ENCODE data around the gene CENPP.

CENPP gene

DNA sequence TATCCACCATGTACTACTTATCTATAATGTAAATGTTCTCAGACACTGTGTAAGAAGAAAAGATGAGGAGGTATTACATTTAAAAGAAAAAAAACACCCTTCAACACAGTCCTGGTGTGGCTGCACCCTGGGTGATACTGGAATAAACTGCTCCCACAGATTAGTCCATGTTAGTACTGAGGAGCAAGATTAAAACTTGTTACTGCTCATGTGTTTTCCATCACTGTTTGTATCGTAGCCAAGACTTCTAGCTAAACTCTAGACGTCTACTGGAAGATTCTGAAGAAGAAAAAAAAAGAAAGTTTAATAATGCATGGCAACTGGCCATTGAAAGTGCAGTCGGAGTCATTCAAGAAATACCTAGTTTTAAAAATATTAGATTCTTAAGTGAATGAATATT is 156.6 kb downstream of the CENPP start, which contains the start of gene ASPN:
TSS of gene ASPN (minus strand) at position 178 of the 400 bp plus-strand sequence.
- ATAC-seq (no peak), DNase-seq (no peak)
- no peak within 1 kb of the TSS for H3K4me3 Mint-ChIP-seq
- H3K27me3 Mint-ChIP-seq: no peaks in the 10 kb centered on the region
- peaks cover 6% of the 10 kb centered on the region for H3K4me1 Mint-ChIP-seq
- no peaks in the 10 kb centered on the region for H3K36me3 Mint-ChIP-seq (ENCODE audit: low read depth)
- H3K9me3 Mint-ChIP-seq: no peaks in the 10 kb centered on the region
- no peak within 1 kb of the TSS for H3K27ac Mint-ChIP-seq

DNA sequence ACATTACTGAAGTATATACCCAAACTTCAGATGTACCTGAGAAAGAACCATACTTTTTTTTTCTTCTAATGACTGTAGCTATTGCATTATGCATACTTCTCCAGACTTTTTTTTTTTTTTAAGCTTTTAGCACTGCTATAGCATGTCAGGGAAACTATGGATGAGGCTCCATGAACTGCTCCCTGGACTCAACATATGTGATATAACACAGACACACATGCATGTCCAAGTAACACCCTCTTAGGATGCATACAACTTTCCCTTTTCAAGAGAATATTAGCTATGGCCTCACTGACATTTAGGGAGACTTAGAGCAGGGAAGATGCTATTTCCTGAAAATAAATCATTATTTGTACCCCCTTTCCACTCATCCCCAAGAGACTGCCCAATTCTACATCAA is 157.1 kb downstream of the CENPP start:
- Mint-ChIP-seq H3K27me3 (no peaks in the 10 kb centered on the region), H3K36me3 (ENCODE audit: low read depth) (no peaks in the 10 kb centered on the region), H3K4me3 (no peak overlapping the region), H3K4me1 (peaks cover 6% of the 10 kb centered on the region), H3K27ac (no peak overlapping the region), H3K9me3 (no peaks in the 10 kb centered on the region)
- DNase-seq: no peak
- ATAC-seq: no peak

DNA sequence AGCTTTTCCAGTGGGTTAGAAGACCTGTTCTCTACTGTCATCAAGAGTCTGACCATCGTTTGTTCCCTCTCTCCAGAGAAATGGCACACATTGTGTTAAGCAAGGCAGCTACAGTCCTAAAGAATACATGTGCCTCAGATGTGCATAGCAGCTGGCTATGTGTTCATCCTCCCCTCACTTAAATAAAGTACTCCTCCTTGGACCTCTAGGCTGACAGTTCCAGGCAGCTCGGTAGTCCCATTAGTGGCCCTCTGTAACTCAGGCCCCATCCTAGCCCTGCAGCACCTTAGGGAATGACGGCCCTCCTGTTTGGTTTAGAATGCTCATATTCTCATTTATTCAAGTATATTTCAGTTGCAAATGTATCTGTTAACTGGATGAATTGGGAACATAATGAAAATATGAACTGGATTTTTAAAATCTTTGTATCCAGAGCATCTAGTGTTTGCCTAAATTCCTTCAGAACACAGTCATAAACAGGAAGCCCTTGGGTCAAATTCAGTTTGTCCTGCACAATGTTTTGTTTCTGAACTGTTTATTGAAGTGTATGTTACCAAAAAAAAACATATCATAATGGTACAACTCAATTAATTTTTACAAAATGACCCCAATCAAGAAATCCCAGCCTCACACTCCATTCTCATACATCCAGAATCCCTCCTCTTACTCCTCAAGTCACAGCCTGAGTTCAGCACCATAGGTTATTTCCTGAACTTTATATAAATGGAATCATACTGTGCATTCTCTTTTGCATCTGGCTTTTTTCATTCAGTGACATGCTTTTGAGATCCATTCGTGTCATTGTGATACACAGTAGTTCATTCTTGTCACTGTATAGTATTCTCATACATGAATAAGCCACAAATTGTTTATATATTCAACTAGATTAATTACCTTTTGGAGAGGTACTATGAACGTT is 158.1 kb downstream of the CENPP start:
- Mint-ChIP-seq H3K36me3 (ENCODE audit: low read depth) (no peaks in the 10 kb centered on the region), H3K27ac (no peak overlapping the region), H3K4me1 (peaks cover 6% of the 10 kb centered on the region), H3K27me3 (no peaks in the 10 kb centered on the region), H3K4me3 (no peak overlapping the region), H3K9me3 (no peaks in the 10 kb centered on the region)
- ATAC-seq (no peak), DNase-seq (no peak)

DNA sequence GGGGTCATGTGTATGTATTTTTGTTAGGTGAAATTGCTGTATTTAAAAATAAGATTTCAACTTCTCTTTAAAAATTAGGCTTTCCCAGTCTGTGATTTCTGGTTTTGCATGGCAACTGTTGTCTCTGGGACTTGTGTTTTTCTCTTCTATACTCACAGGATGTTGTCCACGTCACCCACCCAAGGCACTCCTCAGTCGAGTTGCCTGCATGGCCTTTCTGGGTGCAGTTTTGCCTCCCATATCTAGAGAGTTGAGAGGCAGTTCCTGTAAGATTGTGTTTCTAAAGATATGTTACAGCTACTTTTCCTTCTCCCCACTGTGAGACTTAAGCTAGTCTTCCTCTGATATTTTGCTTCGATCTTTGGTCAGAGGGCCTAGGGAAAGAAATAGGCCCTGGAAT is 158.8 kb downstream of the CENPP start:
- no peak for DNase-seq
- ATAC-seq: no peak
- H3K27ac Mint-ChIP-seq: no peak overlapping the region

DNA sequence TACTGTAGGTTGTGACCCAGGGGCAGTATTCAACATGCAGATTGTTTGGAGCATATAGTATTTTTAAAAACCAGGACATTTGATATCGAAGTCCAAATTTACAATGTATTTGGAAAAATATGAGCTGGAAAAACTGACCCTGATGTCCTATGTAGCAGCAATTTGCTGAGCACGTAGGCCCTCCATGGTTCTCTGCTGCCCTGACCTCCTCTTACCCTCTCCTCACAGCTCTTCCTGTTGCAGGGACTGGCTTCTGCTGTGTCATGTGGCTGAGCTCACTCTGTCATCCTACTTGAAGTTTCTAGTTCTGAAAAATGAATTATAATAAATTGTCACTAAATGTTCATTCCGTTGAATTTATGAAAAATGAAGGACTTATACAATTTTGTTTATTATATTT is 160.6 kb downstream of the CENPP start:
- DNase-seq (no peak), ATAC-seq (no peak)
- no peaks in the 10 kb centered on the region for H3K36me3 Mint-ChIP-seq (ENCODE audit: low read depth)
- H3K4me1 Mint-ChIP-seq: no peaks in the 10 kb centered on the region
- no peak overlapping the region for H3K4me3 Mint-ChIP-seq
- no peaks in the 10 kb centered on the region for H3K9me3 Mint-ChIP-seq
- no peaks in the 10 kb centered on the region for H3K27me3 Mint-ChIP-seq
- no peak overlapping the region for H3K27ac Mint-ChIP-seq

More for the DNA sequence above, 158.8 kb downstream of the CENPP start:
- Mint-ChIP-seq H3K36me3 (ENCODE audit: low read depth) (no peaks in the 10 kb centered on the region), H3K9me3 (no peaks in the 10 kb centered on the region), H3K4me1 (peaks cover 6% of the 10 kb centered on the region), H3K27me3 (no peaks in the 10 kb centered on the region), H3K4me3 (no peak overlapping the region)

- Mint-ChIP-seq H3K27ac (no peak overlapping the region), H3K36me3 (ENCODE audit: low read depth) (no peaks in the 10 kb centered on the region), H3K4me1 (no peaks in the 10 kb centered on the region), H3K27me3 (no peaks in the 10 kb centered on the region), H3K4me3 (no peak overlapping the region), H3K9me3 (no peaks in the 10 kb centered on the region)
- ATAC-seq (no peak), DNase-seq (no peak)
Observed at GRCh38 chr9:92488681-92489550, 163.2 kb downstream of the CENPP start.

GRCh38 chr9:92492781-92493401 is 167.1 kb downstream of the CENPP start:
- H3K4me1 Mint-ChIP-seq: no peaks in the 10 kb centered on the region
- no peaks in the 10 kb centered on the region for H3K9me3 Mint-ChIP-seq
- no peak overlapping the region for H3K27ac Mint-ChIP-seq
- no peak overlapping the region for H3K4me3 Mint-ChIP-seq
- H3K36me3 Mint-ChIP-seq (ENCODE audit: low read depth): peaks cover 2% of the 10 kb centered on the region
- ATAC-seq (no peak), DNase-seq (no peak)
- no peaks in the 10 kb centered on the region for H3K27me3 Mint-ChIP-seq

- ATAC-seq: no peak
- DNase-seq: no peak
- H3K4me3 Mint-ChIP-seq: no peak overlapping the region
- H3K9me3 Mint-ChIP-seq: no peaks in the 10 kb centered on the region
- H3K27ac Mint-ChIP-seq: no peak overlapping the region
- H3K4me1 Mint-ChIP-seq: no peaks in the 10 kb centered on the region
- H3K36me3 Mint-ChIP-seq (ENCODE audit: low read depth): peaks cover 2% of the 10 kb centered on the region
- H3K27me3 Mint-ChIP-seq: no peaks in the 10 kb centered on the region
Observed at GRCh38 chr9:92493749-92494387, 168.1 kb downstream of the CENPP start.

- H3K9me3 Mint-ChIP-seq: no peaks in the 10 kb centered on the region
- no peak overlapping the region for H3K27ac Mint-ChIP-seq
- H3K4me1 Mint-ChIP-seq: no peaks in the 10 kb centered on the region
- H3K4me3 Mint-ChIP-seq: no peak overlapping the region
- no peak for DNase-seq
- no peaks in the 10 kb centered on the region for H3K27me3 Mint-ChIP-seq
- ATAC-seq: no peak
- peaks cover 2% of the 10 kb centered on the region for H3K36me3 Mint-ChIP-seq (ENCODE audit: low read depth)
Observed at GRCh38 chr9:92494856-92495255, 169.1 kb downstream of the CENPP start.

DNA sequence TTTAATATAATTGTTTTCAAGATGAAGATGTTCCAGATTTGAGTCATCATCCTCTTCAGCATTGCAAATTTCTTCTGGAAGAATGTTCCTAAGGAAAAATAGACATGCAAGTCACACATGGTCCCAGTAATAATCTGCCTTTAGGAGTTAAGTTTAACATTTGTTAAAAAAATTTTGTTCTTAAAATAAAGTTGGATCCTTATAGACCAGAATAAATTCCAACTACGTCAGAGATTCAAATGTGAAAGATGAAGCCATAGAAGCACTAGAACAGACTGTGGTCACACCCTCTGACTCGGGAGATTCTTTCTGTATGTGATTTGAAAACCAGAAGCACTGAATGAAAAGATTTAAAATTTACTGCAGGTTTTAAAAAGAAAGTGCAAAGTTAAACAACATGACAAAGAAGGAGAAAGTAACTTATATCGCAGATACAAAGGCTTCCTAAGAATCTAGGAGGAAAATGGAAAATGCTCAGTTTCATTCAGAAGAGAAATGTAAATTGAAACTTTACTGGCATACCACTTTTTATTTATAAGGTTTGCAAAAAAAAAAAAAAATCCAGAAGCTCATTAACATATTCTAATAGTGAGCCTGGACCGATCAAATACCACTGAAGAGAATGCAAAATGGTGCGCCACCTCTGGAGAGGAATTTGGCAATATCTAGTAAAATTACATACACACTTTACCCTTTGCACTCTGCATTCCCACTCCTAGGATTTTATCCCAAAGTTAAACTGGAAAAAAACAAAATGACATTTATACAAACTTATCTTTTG is 170.8 kb downstream of the CENPP start:
- DNase-seq (no peak), ATAC-seq (no peak)
- no peaks in the 10 kb centered on the region for H3K9me3 Mint-ChIP-seq
- peaks cover 2% of the 10 kb centered on the region for H3K36me3 Mint-ChIP-seq (ENCODE audit: low read depth)
- no peaks in the 10 kb centered on the region for H3K4me1 Mint-ChIP-seq
- no peaks in the 10 kb centered on the region for H3K27me3 Mint-ChIP-seq
- H3K4me3 Mint-ChIP-seq: no peak overlapping the region
- no peak overlapping the region for H3K27ac Mint-ChIP-seq

- H3K4me3 Mint-ChIP-seq: no peak overlapping the region
- no peaks in the 10 kb centered on the region for H3K4me1 Mint-ChIP-seq
- no peak overlapping the region for H3K27ac Mint-ChIP-seq
- ATAC-seq (no peak), DNase-seq (no peak)
- H3K27me3 Mint-ChIP-seq: no peaks in the 10 kb centered on the region
- peaks cover 2% of the 10 kb centered on the region for H3K36me3 Mint-ChIP-seq (ENCODE audit: low read depth)
- no peaks in the 10 kb centered on the region for H3K9me3 Mint-ChIP-seq
Observed at GRCh38 chr9:92499701-92500100, 173.9 kb downstream of the CENPP start.

DNA sequence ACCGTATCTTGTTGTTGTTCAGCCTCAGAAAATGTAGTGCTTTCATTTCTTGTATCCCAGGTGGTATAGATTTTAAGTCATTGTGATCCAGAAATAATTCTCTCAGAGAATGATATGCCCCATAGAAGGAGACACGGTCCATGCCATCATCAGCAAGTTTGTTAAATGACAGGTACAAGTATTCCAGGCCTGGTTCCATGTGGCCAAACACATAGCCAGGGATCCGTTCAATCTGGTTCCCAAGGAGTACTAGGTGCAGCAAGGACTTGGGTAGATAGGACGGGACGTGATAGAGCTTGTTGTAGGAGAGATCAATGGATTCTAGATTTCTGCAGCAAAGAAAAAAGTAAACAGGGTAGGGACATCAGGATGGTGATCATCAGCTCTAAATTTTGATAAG is 175.0 kb downstream of the CENPP start:
- no peaks in the 10 kb centered on the region for H3K27me3 Mint-ChIP-seq
- H3K27ac Mint-ChIP-seq: no peak overlapping the region
- H3K4me3 Mint-ChIP-seq: no peak overlapping the region
- H3K36me3 Mint-ChIP-seq (ENCODE audit: low read depth): peaks cover 2% of the 10 kb centered on the region
- no peaks in the 10 kb centered on the region for H3K4me1 Mint-ChIP-seq
- ATAC-seq: no peak
- no peaks in the 10 kb centered on the region for H3K9me3 Mint-ChIP-seq
- DNase-seq: no peak

GRCh38 chr9:92501671-92502393 is 176.1 kb downstream of the CENPP start:
- Mint-ChIP-seq H3K27me3 (no peaks in the 10 kb centered on the region), H3K4me3 (no peak overlapping the region), H3K27ac (no peak overlapping the region), H3K9me3 (no peaks in the 10 kb centered on the region), H3K4me1 (no peaks in the 10 kb centered on the region), H3K36me3 (ENCODE audit: low read depth) (peaks cover 2% of the 10 kb centered on the region)
- DNase-seq: peak; percentile 8
- no peak for ATAC-seq
